IMR-90 (cell line): Measurements from ENCODE around the gene SLC1A7. TPM values are rescaled to one million over a fixed set of nuclear protein-coding genes. Genes with fewer than 3 reads are reported as not detected.

Experiments
- ATAC-seq: fragments of 200-7000 bp; cut with Tn5 transposase; 2 replicates; pipeline ENCODE4 v1.9.1; 2020; ENCODE audit warnings: low read depth, mild to moderate bottlenecking, moderate library complexity
- BruUV-seq: library from RNA; stranded (reverse); fragments of 400-500 nt; replicated peaks from 2 replicates; lab custom pipeline; 2021; lab: Mats Ljungman, UMichigan
- CTCF ChIA-PET: fragments of 300-600 bp; formaldehyde crosslinking; extraction: SDS; loops from one replicate; lab custom pipeline; 2021; ENCODE audit warnings: antibody characterized with exemption; lab: Yijun Ruan, JAX
- POLR2A ChIA-PET: fragments of 300-600 bp; sonication (Branson Sonifier 250); formaldehyde crosslinking; loops from one replicate; lab custom pipeline; 2022; ENCODE audit warnings: antibody characterized with exemption; ENCODE audit not compliant: unreplicated experiment; lab: Charles Lee
- DNase-seq: peaks from one replicate; pipeline ENCODE4 v3.0.0; 2013
- H2AFZ ChIP-seq: replicated peaks from 2 replicates; pipeline ENCODE3; 2013; ENCODE audit warnings: low read length, mild to moderate bottlenecking; ENCODE audit not compliant: poor library complexity
- H2AK5ac ChIP-seq: 2 replicates; pipeline ENCODE4 v1.6.1; 2013; ENCODE audit warnings: low read depth, low read length, inconsistent platforms
- H2AK9ac ChIP-seq: replicated peaks from 2 replicates; pipeline ENCODE3; 2013; ENCODE audit warnings: mild to moderate bottlenecking, low read depth, low read length, moderate library complexity; ENCODE audit not compliant: poor library complexity
- H2BK120ac ChIP-seq: 2 replicates; pipeline ENCODE4 v1.6.1; 2013; ENCODE audit warnings: low read depth, low read length, inconsistent platforms
- H2BK15ac ChIP-seq: 3 replicates; pipeline ENCODE4 v1.6.1; 2013; ENCODE audit warnings: low read depth, low read length, inconsistent platforms
- H2BK20ac ChIP-seq: 2 replicates; pipeline ENCODE4 v1.6.1; 2013; ENCODE audit warnings: low read depth, mild to moderate bottlenecking, inconsistent platforms, low read length, moderate library complexity
- H2BK5ac ChIP-seq: 2 replicates; pipeline ENCODE4 v1.6.1; 2013; ENCODE audit warnings: mild to moderate bottlenecking, low read depth, low read length, inconsistent platforms; ENCODE audit not compliant: poor library complexity, severe bottlenecking
- H3K14ac ChIP-seq: replicated peaks from 2 replicates; pipeline ENCODE4 v1.6.1; 2013; ENCODE audit warnings: low read depth, low read length, inconsistent platforms
- H3K18ac ChIP-seq: 2 replicates; pipeline ENCODE4 v1.6.1; 2013; ENCODE audit warnings: low read depth, low read length, control low read depth
- H3K23ac ChIP-seq: 2 replicates; pipeline ENCODE4 v1.6.1; 2013; ENCODE audit warnings: low read depth, low read length, inconsistent platforms
- H3K27ac ChIP-seq: 2 replicates; pipeline ENCODE4 v1.5.1; 2013; ENCODE audit warnings: mild to moderate bottlenecking, control low read depth, low read length; ENCODE audit not compliant: insufficient read depth
- H3K27me3 ChIP-seq: 2 replicates; pipeline ENCODE4 v1.6.1; 2013; ENCODE audit warnings: low read length; ENCODE audit not compliant: control insufficient read depth, insufficient read depth
- H3K36me3 ChIP-seq: 2 replicates; pipeline ENCODE4 v1.6.1; 2013; ENCODE audit warnings: low read length, mixed read lengths; ENCODE audit not compliant: control insufficient read depth, insufficient read depth
- H3K4ac ChIP-seq: 2 replicates; pipeline ENCODE4 v1.6.1; 2013; ENCODE audit warnings: low read depth, low read length, inconsistent platforms
- H3K4me1 ChIP-seq: 2 replicates; pipeline ENCODE4 v1.6.1; 2013; ENCODE audit warnings: low read length, mixed read lengths; ENCODE audit not compliant: control insufficient read depth, insufficient read depth
- H3K4me2 ChIP-seq: 2 replicates; pipeline ENCODE4 v1.6.1; 2013; ENCODE audit warnings: low read depth, mild to moderate bottlenecking, control low read depth, low read length, moderate library complexity
- H3K4me3 ChIP-seq: 2 replicates; pipeline ENCODE4 v1.5.1; 2013; ENCODE audit warnings: low read depth, mild to moderate bottlenecking, control low read depth, low read length, moderate library complexity; ENCODE audit not compliant: insufficient read depth
- H3K56ac ChIP-seq: 2 replicates; pipeline ENCODE4 v1.6.1; 2013; ENCODE audit warnings: low read length, inconsistent platforms; ENCODE audit not compliant: insufficient read depth; ENCODE audit errors: extremely low read depth
- H3K79me1 ChIP-seq, 2 experiments: 2 replicates each; pipeline ENCODE4 v1.6.1; 2013; ENCODE audit warnings: low read length in 2 of 2, inconsistent platforms in 1 of 2, low read depth in 1 of 2
- H3K9ac ChIP-seq: 2 replicates; pipeline ENCODE4 v1.6.1; 2013; ENCODE audit warnings: low read depth, low read length, control low read depth
- H3K9me1 ChIP-seq: 2 replicates; pipeline ENCODE4 v1.6.1; 2013; ENCODE audit warnings: low read length, inconsistent platforms; ENCODE audit not compliant: insufficient read depth
- H3K9me3 ChIP-seq: 2 replicates; pipeline ENCODE4 v1.6.1; 2013; ENCODE audit warnings: low read length; ENCODE audit not compliant: control insufficient read depth, insufficient read depth
- H4K20me1 ChIP-seq: 2 replicates; pipeline ENCODE4 v1.6.1; 2013; ENCODE audit warnings: low read length, inconsistent platforms; ENCODE audit not compliant: insufficient read depth
- H4K5ac ChIP-seq: 2 replicates; pipeline ENCODE4 v1.6.1; 2013; ENCODE audit warnings: mild to moderate bottlenecking, low read depth, low read length, control low read depth
- H4K8ac ChIP-seq, 2 experiments: 2 replicates each; pipeline ENCODE4 v1.6.1; 2013; ENCODE audit warnings: low read depth in 2 of 2, low read length in 2 of 2, control low read depth in 1 of 2, inconsistent platforms in 1 of 2
- H4K91ac ChIP-seq: 2 replicates; pipeline ENCODE4 v1.6.1; 2013; ENCODE audit warnings: low read depth, low read length, inconsistent platforms; ENCODE audit not compliant: insufficient read depth
- CEBPB ChIP-seq: IDR thresholded peaks from 2 replicates; pipeline ENCODE4 v1.6.1; 2012; ENCODE audit warnings: low read depth, low read length, improper control_type of control experiment
- CHD1 ChIP-seq: IDR thresholded peaks from 2 replicates; pipeline ENCODE4 v1.6.1; 2012; ENCODE audit warnings: low read depth, low read length, improper control_type of control experiment
- ELK1 ChIP-seq: fragments of 150-350 bp; IDR thresholded peaks from 2 replicates; pipeline ENCODE4 v1.6.1; 2016; ENCODE audit warnings: low read depth, mild to moderate bottlenecking, low read length, moderate library complexity, borderline replicate concordance
- MAFK ChIP-seq: IDR thresholded peaks from 2 replicates; pipeline ENCODE4 v1.6.1; 2012; ENCODE audit warnings: low read depth, low read length, improper control_type of control experiment
- NFE2L2 ChIP-seq: fragments of 150-350 bp; IDR thresholded peaks from 2 replicates; pipeline ENCODE4 v1.6.1; 2016; ENCODE audit warnings: low read depth, mild to moderate bottlenecking, low read length
- POLR2A ChIP-seq: IDR thresholded peaks from 2 replicates; pipeline ENCODE4 v1.6.1; 2012; ENCODE audit warnings: mild to moderate bottlenecking, low read depth, low read length
- RAD21 ChIP-seq: IDR thresholded peaks from 2 replicates; pipeline ENCODE4 v1.6.1; 2012; ENCODE audit warnings: low read length, improper control_type of control experiment
- RCOR1 ChIP-seq: IDR thresholded peaks from 2 replicates; pipeline ENCODE4 v1.6.1; 2012; ENCODE audit warnings: mild to moderate bottlenecking, low read length, improper control_type of control experiment; ENCODE audit not compliant: insufficient replicate concordance
- RFX5 ChIP-seq: IDR thresholded peaks from 2 replicates; pipeline ENCODE4 v1.8.0; 2012; ENCODE audit warnings: low read depth, mild to moderate bottlenecking, low read length, moderate library complexity
- USF2 ChIP-seq: fragments of 150-350 bp; IDR thresholded peaks from 2 replicates; pipeline ENCODE4 v1.6.1; 2017; ENCODE audit warnings: mild to moderate bottlenecking, antibody characterized with exemption, low read length, low read depth
- WGBS, 2 experiments: methylation state at CpG; one replicate each; pipeline versions ENCODE4 v1.1.5 to v1.1.7; 2013; ENCODE audit warnings: missing lambda C conversion rate in 2 of 2; ENCODE audit not compliant: insufficient read length in 1 of 2; ENCODE audit errors: extremely low coverage in 2 of 2; 5-methylcytosine and 5-hydroxymethylcytosine counted together
- dilution Hi-C: fragments of 300-500 bp; cut with HindIII; formaldehyde crosslinking; loops from one replicate; pipeline ENCODE4 v1.14.3; 2018; ENCODE audit warnings: low sequenced_read_pairs; ENCODE audit not compliant: unreplicated experiment
- in situ Hi-C: fragments of 300-500 bp; cut with MboI; formaldehyde crosslinking; loops from 3 replicates; pipeline ENCODE4 v1.14.3; 2019; ENCODE audit warnings: low sequenced_read_pairs, inconsistent platforms, mixed read lengths
- intact Hi-C: fragments of 100-400 bp; cut with micrococcal nuclease; formaldehyde crosslinking; loops from 2 replicates; pipeline ENCODE4 v1.10.0; 2022
- polyA plus RNA-seq, 3 experiments: library from polyadenylated mRNA; depleted of rRNA; stranded (reverse); fragments of >200 nt; gene quantifications; 2 replicates each; pipeline ENCODE4 v1.2.3, GENCODE V29; 2012; ENCODE audit warnings: low replicate concordance in 1 of 3
- total RNA-seq: library from RNA; depleted of rRNA; stranded (reverse); fragments of >200 nt; gene quantifications from 2 replicates; pipeline ENCODE4 v1.2.3, GENCODE V29; 2012

Gene SLC1A7
- total and polyA plus RNA-seq, 2 of the 4 experiments (the other 2 are of a cell fraction): 0.05 TPM; not detected in 1

GRCh38 chr1:53038566-53038965 is 103.9 kb downstream of the SLC1A7 start:
- dilution Hi-C loops: no loop called here
- Histone ChIP-seq H2BK5ac (no peak overlapping the region), H3K9ac (no peak overlapping the region), H2AK5ac (no peak overlapping the region), H3K9me1 (no peaks in the 10 kb centered on the region; the same call in 1 of the 2 replicates), H4K8ac (no peak overlapping the region), H3K18ac (no peak overlapping the region), H2BK15ac (no peak overlapping the region), H3K79me1 (peaks cover 0 to 24% of the 10 kb centered on the region in 2 experiments; a peak in 2 of 4 replicates), H2AK9ac (no peak overlapping the region), H3K27me3 (no peaks in the 10 kb centered on the region), H3K56ac (no peak overlapping the region), H4K20me1 (no peaks in the 10 kb centered on the region), H2BK120ac (no peak overlapping the region), H3K27ac (no peak overlapping the region), H3K36me3 (peaks cover 12% of the 10 kb centered on the region), H4K5ac (no peak overlapping the region), H3K4me1 (peaks cover 3% of the 10 kb centered on the region), H3K4ac (no peak overlapping the region), H2BK20ac (no peak overlapping the region), H3K4me3 (no peak overlapping the region), H3K4me2 (no peak overlapping the region), H3K14ac (no peak overlapping the region), H3K23ac (no peak overlapping the region), H2AFZ (no peak overlapping the region), H3K9me3 (no peaks in the 10 kb centered on the region), H4K91ac (no peak overlapping the region)
- intact Hi-C loops: no loop called here
- no TSS peak for BruUV-seq
- DNase-seq (no peak), ATAC-seq (no peak)
- in situ Hi-C loops: no loop called here
- 75% methylated on average over 1 of the region's 3 CpGs; no CpG with 5 or more reads in 1 of the 2 experiments for WGBS, 2 experiments
- TF ChIP-seq RFX5 (no peak), NFE2L2 (no peak), RCOR1 (no peak), RAD21 (no peak), CEBPB (no peak), ELK1 (no peak), USF2 (no peak), POLR2A (no peak), MAFK (no peak), CHD1 (no peak)
- ChIA-PET CTCF (no interaction called here), POLR2A (no interaction called here)
